Measurements from ENCODE around the gene PVR. TPM values are rescaled to one million over a fixed set of nuclear protein-coding genes. Genes with fewer than 3 reads are reported as not detected.
"Not testable (repeated sequence)": the region's sequence is repeated elsewhere in the genome, so short reads cannot be mapped to it uniquely, and the experiment has no call there.

PVR gene
- total RNA-seq, 8 experiments from 2014 or later = 9.7 to 62.3 (median 32.0) TPM

DNA sequence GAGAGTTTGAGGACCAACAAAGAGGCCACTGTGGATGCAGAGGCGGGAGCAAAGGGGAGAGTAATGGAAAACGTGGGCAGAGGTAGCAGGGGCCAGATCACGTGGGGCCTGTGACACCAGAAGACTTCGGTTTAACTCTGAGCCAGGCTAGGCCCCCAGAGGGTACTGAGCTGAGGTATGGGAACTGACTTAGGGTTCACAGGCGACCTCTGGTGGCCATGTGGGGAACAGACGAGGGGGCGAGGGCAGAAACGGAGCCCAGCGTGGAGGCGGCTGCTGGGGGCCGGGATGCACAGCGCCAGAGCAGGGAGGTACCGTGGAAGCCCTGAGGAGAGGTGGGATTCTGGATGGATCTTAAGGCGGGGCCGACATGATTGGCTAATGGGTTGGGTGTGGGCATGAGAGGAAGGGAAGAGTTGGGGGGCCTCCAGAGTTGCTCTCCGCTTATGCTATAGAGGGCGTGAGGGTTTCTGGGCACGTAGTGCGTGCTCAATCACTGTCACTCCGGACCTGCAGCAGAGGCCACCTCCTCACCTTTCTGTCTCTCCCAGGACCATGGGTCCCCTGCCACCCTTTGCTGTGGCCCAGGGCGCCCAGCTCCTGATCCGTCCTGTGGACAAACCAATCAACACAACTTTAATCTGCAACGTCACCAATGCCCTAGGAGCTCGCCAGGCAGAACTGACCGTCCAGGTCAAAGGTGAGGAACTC is 13.7 kb downstream of the PVR start:
- ATAC-seq (replicated peaks in 6 of 8) = peak in 7 of 8 experiments; percentile 20 to 65 (median 45)
- no peaks in the 10 kb centered on the region for H3K4me1 ChIP-seq (replicated peaks in 1 of 2)
- in situ Hi-C loops (cut with MboI; ENCODE audit: low pct_unique_long_range_greater_than_20kb in 2 of 9, low sequenced_read_pairs in 9 of 9, unreplicated experiment in 9 of 9) = loop anchor here in 2 of 9 experiments (5.0 to 10.0 kb wide), 2 partner anchors 83 to 85 kb away; no protein-coding TSS in a partner anchor
- 0 to 93% (median 56%) methylated on average over 1 to 6 of the region's 25 CpGs; no CpG with 5 or more reads in 5 of the 10 experiments for WGBS, 10 experiments
- no peak overlapping the region for H3K27ac ChIP-seq
- no peak overlapping the region for H3K4me3 ChIP-seq

DNA sequence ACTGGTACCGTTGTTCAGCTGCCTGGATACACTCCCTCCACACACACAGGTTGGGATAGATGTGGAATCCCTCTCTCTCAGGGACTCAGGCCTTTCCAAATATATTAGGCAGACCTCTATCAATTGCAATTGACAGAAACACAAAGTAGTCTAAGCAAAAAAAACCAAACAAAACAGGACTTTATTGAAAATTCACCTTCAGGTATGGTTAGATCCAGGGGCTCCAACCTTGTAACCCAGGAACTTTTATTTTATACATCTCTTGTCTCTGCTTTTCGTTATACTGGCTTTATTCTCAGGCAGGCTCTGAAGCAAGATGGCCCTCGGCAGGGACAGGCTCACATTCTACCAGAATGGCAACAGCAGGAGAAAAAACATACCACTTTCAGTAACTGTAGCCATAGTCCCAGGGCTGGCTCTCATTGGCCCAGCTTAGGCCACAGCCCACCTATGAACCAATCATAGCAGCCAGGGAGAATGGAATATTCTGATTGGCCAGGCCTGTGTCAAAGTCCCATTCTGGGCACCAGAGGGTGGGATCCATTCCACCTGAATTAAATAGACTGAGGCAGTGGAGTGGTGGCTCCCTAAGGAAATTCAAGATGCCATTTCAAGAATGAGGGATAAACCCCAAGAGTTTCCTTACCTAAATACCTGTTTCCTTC is 14.5 kb downstream of the PVR start:
- Histone ChIP-seq H3K4me3 (no peak overlapping the region), H3K4me1 (replicated peaks in 1 of 2) (no peaks in the 10 kb centered on the region), H3K27ac (no peak overlapping the region)
- 80 to 100% (median 100%) methylated on average over 1 to 3 of the region's 3 CpGs; no CpG with 5 or more reads in 2 of the 10 experiments for WGBS, 10 experiments
- in situ Hi-C loops (cut with MboI; ENCODE audit: low pct_unique_long_range_greater_than_20kb in 2 of 9, low sequenced_read_pairs in 9 of 9, unreplicated experiment in 9 of 9) = loop anchor here in 2 of 9 experiments (5.0 to 10.0 kb wide), 2 partner anchors 83 to 86 kb away; no protein-coding TSS in a partner anchor
- ATAC-seq (replicated peaks in 6 of 8) = peak in 3 of 8 experiments; percentile 8 to 18 (median 9)

DNA sequence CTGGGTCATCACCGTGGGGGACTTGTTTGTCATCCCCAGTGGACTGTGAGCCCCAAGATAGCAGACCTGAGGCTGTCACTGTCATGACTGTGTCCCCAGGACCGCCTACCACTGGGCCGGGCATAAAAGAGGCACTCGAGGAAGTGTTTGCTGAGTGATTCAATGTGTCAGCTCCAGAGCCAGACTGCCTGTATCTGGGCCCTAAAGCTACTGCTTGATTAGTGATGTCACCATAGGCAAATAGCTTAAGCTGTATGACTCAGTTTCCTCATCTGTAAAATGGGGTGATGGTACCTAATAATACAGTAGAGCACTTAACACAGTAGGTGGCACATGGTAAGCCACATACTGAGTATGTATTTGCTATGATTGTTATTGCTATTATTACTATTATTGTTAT is 16.4 kb downstream of the PVR start:
- no peak for ATAC-seq (replicated peaks in 6 of 8)

DNA sequence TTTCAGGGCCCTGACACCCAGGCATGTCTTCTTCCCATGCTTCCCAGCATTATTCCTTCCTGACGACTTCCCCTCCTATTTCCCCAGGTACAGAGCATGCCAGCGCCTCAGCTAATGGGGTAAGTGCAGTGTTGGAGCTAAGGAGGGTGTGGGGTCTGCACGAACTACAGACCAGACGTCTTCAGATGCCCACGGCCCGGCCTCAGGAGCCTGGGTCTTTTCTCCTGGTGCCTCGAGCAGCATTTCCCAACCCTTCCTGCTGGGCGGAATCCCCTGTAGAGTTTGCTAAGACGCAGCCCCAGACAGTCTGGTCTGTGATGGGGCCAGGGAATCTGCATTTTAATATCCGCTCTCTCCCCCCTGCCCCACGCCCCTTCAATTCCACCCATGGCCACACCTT is 17.5 kb downstream of the PVR start:
- in situ Hi-C loops (cut with MboI; ENCODE audit: low pct_unique_long_range_greater_than_20kb in 2 of 9, low sequenced_read_pairs in 9 of 9, unreplicated experiment in 9 of 9) = no loop called here
- H3K4me1 ChIP-seq (replicated peaks in 1 of 2) = no peaks in the 10 kb centered on the region
- 90 to 100% (median 94%) methylated on average over 1 to 7 of the region's 11 CpGs; no CpG with 5 or more reads in 7 of the 10 experiments for WGBS, 10 experiments
- ATAC-seq (replicated peaks in 6 of 8) = no peak
- H3K4me3 ChIP-seq = no peak overlapping the region
- H3K27ac ChIP-seq = no peak overlapping the region

More for the DNA sequence above, 16.4 kb downstream of the PVR start:
- H3K4me1 ChIP-seq (replicated peaks in 1 of 2) = no peaks in the 10 kb centered on the region
- in situ Hi-C loops (cut with MboI; ENCODE audit: low pct_unique_long_range_greater_than_20kb in 2 of 9, low sequenced_read_pairs in 9 of 9, unreplicated experiment in 9 of 9) = no loop called here
- 73 to 100% (median 84%) methylated on average over 1 to 3 of the region's 4 CpGs; no CpG with 5 or more reads in 6 of the 10 experiments for WGBS, 10 experiments
- no peak overlapping the region for H3K4me3 ChIP-seq
- no peak overlapping the region for H3K27ac ChIP-seq

DNA sequence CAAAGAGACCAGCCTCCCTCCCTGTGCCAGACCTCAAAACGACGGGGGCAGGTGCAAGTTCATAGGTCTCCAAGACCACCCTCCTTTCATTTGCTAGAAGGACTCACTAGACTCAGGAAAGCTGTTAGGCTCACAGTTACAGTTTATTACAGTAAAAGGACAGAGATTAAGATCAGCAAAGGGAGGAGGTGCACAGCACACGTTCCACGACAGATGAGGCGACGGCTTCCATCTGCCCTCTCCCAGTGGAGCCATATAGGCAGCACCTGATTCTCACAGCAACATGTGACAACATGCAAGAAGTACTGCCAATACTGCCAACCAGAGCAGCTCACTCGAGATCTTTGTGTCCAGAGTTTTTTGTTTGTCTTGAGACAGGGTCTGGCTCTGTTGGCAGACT is 18.2 kb downstream of the PVR start:
- peak in 1 of 8 experiments; percentile 15 for ATAC-seq (replicated peaks in 6 of 8)
- Histone ChIP-seq H3K4me1 (replicated peaks in 1 of 2) (no peaks in the 10 kb centered on the region), H3K4me3 (no peak overlapping the region), H3K27ac (no peak overlapping the region)
- in situ Hi-C loops (cut with MboI; ENCODE audit: low pct_unique_long_range_greater_than_20kb in 2 of 9, low sequenced_read_pairs in 9 of 9, unreplicated experiment in 9 of 9) = no loop called here
- 87 to 100% (median 90%) methylated on average over 2 to 5 of the region's 7 CpGs; no CpG with 5 or more reads in 5 of the 10 experiments for WGBS, 10 experiments

DNA sequence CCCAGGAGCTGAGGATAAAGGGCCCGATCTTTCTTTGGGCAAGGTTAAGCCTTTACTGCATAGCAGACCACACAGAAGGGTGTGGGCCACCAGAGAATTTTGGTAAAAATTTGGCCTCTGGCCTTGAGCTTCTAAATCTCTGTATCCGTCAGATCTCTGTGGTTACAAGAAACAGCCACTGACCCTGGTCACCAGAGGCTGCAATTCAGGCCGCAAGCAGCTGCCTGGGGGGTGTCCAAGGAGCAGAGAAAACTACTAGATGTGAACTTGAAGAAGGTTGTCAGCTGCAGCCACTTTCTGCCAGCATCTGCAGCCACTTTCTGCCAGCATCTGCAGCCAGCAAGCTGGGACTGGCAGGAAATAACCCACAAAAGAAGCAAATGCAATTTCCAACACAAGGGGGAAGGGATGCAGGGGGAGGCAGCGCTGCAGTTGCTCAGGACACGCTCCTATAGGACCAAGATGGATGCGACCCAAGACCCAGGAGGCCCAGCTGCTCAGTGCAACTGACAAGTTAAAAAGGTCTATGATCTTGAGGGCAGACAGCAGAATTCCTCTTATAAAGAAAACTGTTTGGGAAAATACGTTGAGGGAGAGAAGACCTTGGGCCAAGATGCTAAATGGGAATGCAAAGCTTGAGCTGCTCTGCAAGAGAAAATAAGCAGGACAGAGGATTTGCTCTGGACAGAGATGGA is 19.1 kb downstream of the PVR start:
- H3K4me3 ChIP-seq = no peak overlapping the region
- ATAC-seq (replicated peaks in 6 of 8) = peak in 1 of 8 experiments; percentile 6
- no peak overlapping the region for H3K27ac ChIP-seq
- 14 to 83% (median 70%) methylated on average over 1 to 5 of the region's 7 CpGs; no CpG with 5 or more reads in 3 of the 10 experiments for WGBS, 10 experiments
- in situ Hi-C loops (cut with MboI; ENCODE audit: low pct_unique_long_range_greater_than_20kb in 2 of 9, low sequenced_read_pairs in 9 of 9, unreplicated experiment in 9 of 9) = no loop called here
- no peaks in the 10 kb centered on the region for H3K4me1 ChIP-seq (replicated peaks in 1 of 2)

DNA sequence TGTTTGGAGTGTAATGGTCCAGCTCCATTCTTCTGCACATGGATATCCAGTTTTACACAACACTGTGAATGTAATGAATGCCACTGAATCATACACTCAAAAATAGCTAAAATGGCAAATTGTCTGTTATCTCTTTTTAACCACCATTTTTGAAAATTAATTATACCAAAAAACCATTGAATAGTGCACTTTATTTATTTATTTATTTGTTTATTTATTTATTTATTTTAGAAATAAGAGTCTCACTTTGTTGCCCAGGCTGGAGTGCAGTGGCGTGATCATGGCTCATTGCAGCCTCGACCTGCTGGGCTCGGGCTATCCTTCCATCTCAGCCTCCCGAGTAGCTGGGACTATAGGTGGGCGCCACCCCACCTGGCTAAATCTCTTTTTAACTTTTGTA is 20.3 kb downstream of the PVR start:
- H3K4me1 ChIP-seq (replicated peaks in 1 of 2) = no peaks in the 10 kb centered on the region
- H3K27ac ChIP-seq = no peak overlapping the region
- no peak overlapping the region for H3K4me3 ChIP-seq
- no peak for ATAC-seq (replicated peaks in 6 of 8)
- in situ Hi-C loops (cut with MboI; ENCODE audit: low pct_unique_long_range_greater_than_20kb in 2 of 9, low sequenced_read_pairs in 9 of 9, unreplicated experiment in 9 of 9) = no loop called here
- 90 to 100% (median 96%) methylated on average over 1 to 5 of the region's 5 CpGs; no CpG with 5 or more reads in 3 of the 10 experiments for WGBS, 10 experiments

DNA sequence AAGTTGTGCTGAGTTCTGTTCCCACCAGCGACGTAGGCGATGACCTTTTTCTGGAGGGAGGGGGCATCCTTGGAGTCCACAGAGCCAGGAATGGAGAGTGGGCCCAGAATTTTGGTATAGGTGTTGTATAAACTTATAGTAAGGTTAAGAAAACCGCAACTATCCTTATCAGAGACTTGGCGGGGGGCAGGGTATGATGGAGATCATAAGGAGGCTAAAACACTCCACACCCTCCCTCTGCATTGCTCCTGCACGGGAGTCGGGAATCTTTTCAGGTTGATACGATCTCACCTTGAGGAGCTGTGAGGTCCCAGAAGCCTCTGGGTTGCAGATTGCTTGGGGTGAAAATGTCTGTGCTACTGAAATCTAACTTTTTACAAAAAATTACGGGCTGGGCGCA is 21.3 kb downstream of the PVR start:
- Histone ChIP-seq H3K27ac (no peak overlapping the region), H3K4me1 (replicated peaks in 1 of 2) (no peaks in the 10 kb centered on the region), H3K4me3 (no peak overlapping the region)
- WGBS, 10 experiments = 88 to 100% (median 94%) methylated on average over 2 to 7 of the region's 10 CpGs; no CpG with 5 or more reads in 1 of the 10 experiments
- in situ Hi-C loops (cut with MboI; ENCODE audit: low pct_unique_long_range_greater_than_20kb in 2 of 9, low sequenced_read_pairs in 9 of 9, unreplicated experiment in 9 of 9) = no loop called here
- ATAC-seq (replicated peaks in 6 of 8) = no peak

DNA sequence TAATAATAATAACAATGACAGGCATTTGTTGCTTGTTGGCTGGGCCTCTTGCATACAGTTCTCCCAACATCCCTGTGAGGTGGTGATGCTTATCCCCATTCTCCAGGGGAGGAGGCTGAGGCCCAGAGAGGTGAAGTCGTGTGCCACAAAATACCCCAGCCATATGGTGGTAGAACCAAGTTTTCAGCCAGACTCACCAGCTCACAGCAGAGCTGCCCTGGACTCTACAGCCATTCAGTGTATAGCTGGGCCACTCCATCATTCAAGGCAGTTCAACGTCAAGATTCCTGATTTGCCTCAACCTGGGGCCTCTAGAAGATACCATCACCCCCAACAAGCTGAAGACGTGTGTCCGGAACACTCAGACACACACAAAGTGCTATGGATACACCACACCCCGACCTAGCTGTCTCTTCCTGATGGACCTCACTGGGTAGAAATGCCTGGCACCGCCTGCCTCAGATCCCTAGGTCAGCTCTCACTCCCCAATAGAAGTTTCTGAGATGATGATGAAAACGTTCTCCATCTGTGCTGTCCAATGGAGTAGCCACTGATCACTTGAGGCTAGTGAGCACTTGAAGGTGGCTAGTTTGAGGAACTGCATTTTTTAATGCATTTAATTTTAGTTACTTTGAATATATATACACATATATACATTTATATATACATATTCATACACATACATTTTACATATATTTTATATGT is 23.3 kb downstream of the PVR start:
- Histone ChIP-seq H3K4me1 (replicated peaks in 1 of 2) (no peaks in the 10 kb centered on the region), H3K27ac (no peak overlapping the region), H3K4me3 (no peak overlapping the region)
- WGBS, 10 experiments = 0 to 100% (median 75%) methylated on average over 1 to 3 of the region's 7 CpGs; no CpG with 5 or more reads in 2 of the 10 experiments
- in situ Hi-C loops (cut with MboI; ENCODE audit: low pct_unique_long_range_greater_than_20kb in 2 of 9, low sequenced_read_pairs in 9 of 9, unreplicated experiment in 9 of 9) = no loop called here
- peak in 1 of 8 experiments; percentile 22 for ATAC-seq (replicated peaks in 6 of 8)

DNA sequence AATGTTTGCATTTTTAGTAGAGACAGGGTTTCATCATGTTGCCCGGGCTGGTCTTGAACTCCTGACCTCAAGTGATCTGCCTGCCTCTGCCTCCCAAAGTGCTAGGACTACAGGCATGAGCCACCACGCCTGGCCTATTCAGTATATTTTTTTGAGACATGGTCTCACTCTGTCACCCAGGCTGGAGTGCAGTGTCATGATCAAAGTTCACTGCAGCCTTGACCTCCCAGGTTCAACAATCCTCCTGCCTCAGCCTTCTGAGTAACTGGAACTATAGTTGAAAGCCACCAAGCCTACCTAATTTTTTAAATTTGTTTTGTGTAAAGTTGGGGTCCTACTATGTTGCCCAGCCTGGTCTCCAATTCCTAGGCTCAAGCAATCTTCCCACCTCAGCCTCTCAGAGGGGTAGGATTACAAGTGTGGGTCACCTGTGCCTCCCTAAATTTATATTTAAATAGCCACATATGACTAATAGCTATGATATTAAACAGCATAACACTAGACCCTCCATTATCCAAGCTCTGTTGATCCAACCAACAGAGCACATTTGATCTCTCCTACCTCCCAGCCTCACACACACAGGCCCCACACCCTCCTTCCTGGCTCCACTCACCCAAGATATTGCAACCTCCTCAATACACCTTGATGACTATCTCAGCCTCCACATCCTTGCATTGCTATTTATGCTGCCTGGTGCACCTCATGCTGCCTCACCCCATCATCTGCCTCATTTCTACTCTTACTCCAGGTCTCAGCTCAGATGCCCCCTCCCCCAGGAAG is 25.5 kb downstream of the PVR start:
- 60 to 100% (median 69%) methylated on average over 1 to 2 of the region's 2 CpGs; no CpG with 5 or more reads in 7 of the 10 experiments for WGBS, 10 experiments
- in situ Hi-C loops (cut with MboI; ENCODE audit: low pct_unique_long_range_greater_than_20kb in 2 of 9, low sequenced_read_pairs in 9 of 9, unreplicated experiment in 9 of 9) = no loop called here
- no peaks in the 10 kb centered on the region for H3K4me1 ChIP-seq (replicated peaks in 1 of 2)
- no peak overlapping the region for H3K4me3 ChIP-seq
- ATAC-seq (replicated peaks in 6 of 8) = no peak
- no peak overlapping the region for H3K27ac ChIP-seq

DNA sequence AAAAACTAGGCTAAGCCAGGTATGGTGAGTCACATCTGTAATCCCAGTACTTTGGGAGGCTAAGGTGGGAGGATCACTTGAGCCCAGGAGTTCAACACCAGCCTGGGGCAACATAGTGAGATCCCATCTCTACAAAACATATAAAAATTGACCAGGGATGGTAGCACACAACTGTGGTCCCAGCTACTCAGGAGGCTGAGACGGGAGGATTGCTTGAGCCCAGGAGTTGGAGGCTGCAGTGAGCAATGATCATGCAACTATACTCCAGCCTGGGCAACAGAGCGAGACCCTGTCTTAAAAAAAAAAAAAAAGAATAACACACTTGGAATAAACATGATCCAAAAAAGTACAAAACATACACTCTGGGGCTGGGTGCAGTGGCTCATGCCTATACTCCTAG is 26.3 kb downstream of the PVR start:
- H3K4me1 ChIP-seq (replicated peaks in 1 of 2); in situ Hi-C loops (cut with MboI; ENCODE audit: low pct_unique_long_range_greater_than_20kb in 2 of 9, low sequenced_read_pairs in 9 of 9, unreplicated experiment in 9 of 9); ATAC-seq (replicated peaks in 6 of 8): not testable (repeated sequence)

DNA sequence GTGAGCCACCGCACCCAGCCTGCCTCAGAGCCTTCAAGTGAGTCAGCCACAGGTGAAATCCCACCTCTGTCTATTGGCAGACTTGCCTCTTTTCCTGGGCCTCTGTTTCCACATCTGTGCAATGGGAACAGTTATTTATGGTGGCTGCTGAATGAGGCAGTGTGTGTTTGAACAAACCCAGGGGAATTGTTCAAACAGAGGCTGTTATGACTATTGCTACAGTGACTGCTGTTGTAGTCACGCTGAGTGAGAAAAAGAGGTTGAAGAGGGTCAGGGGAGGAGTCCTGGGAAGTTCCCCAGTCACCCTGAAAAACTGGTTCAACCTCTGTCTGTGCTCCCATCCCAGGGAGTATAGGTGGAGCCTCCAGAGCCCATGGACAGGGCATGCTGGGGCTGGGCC is 27.7 kb downstream of the PVR start, which contains the start of gene CEACAM19:
Gene CEACAM19, plus strand, starts transcription at position 83 of the 400 bp plus-strand sequence. CDS start 450 bp downstream, outside the sequence.
- in situ Hi-C loops (cut with MboI; ENCODE audit: low pct_unique_long_range_greater_than_20kb in 2 of 9, low sequenced_read_pairs in 9 of 9, unreplicated experiment in 9 of 9) = no loop called here
- H3K27ac ChIP-seq = no peak within 1 kb of the TSS
- 40 to 100% (median 100%) methylated on average over 1 of the region's 2 CpGs; no CpG with 5 or more reads in 7 of the 10 experiments for WGBS, 10 experiments
- no peaks in the 10 kb centered on the region for H3K4me1 ChIP-seq (replicated peaks in 1 of 2)
- ATAC-seq (replicated peaks in 6 of 8) = no peak
- H3K4me3 ChIP-seq = no peak within 1 kb of the TSS

More for the DNA sequence above, 26.3 kb downstream of the PVR start:
- 80 to 100% (median 97%) methylated on average over 1 to 2 of the region's 2 CpGs; no CpG with 5 or more reads in 6 of the 10 experiments for WGBS, 10 experiments
- not testable (repeated sequence) for H3K4me3 ChIP-seq, H3K27ac ChIP-seq
